Measurements from ENCODE around the gene KLF15.

GRCh38 chr3:126313580-126314304, 43.5 kb downstream of the KLF15 start:
- no peak for TF ChIP-seq CTCF (IDR thresholded peaks at IDR 0.05)
- TF ChIP-seq POLR2A (IDR thresholded peaks at IDR 0.05): no peak

Data from lower leg skin (tissue), 3 donors.